K562 (cell line): ENCODE results near the gene FABP2.

ENCODE experiments used
- KAT8 ChIP-seq: fragments of 450-650 bp; IDR thresholded peaks from 2 replicates; pipeline ENCODE4 v1.6.1; 2016; ENCODE audit warnings: low read depth, mild to moderate bottlenecking
- SIN3A ChIP-seq, 2 experiments: fragments of 150-350 bp in 1 of 2; IDR thresholded peaks; 2 replicates each; pipeline ENCODE4 v1.6.1; 2011 to 2016; ENCODE audit warnings: borderline replicate concordance in 2 of 2, low read depth in 2 of 2, low read length in 2 of 2, mild to moderate bottlenecking in 2 of 2, moderate library complexity in 2 of 2; ENCODE audit not compliant: control insufficient read depth in 1 of 2
- SIRT6 ChIP-seq: IDR thresholded peaks from one replicate; pipeline ENCODE4 v1.6.1; 2012; ENCODE audit warnings: low read depth, mild to moderate bottlenecking, control low read depth, inconsistent platforms, low read length, moderate library complexity

- TF ChIP-seq SIN3A (IDR thresholded peaks at IDR 0.05; ENCODE audit: borderline replicate concordance in 2 of 2, control insufficient read depth in 1 of 2, low read depth in 2 of 2, low read length in 2 of 2) (no peak), KAT8 (no peak), SIRT6 (no peak)
Observed at GRCh38 chr4:119304431-119304830, 17.5 kb downstream of the FABP2 start.
